ENCODE data around the gene C2CD4D.
A peak's percentile ranks its signal among the peaks of the same experiment; 100 is the strongest.

Gene C2CD4D

GRCh38 chr1:151837884-151838221, 1.8 kb downstream of the C2CD4D start:
- peaks cover 3% of the 10 kb centered on the region for H3K9me3 Mint-ChIP-seq
- TF ChIP-seq CTCF (IDR thresholded peaks at IDR 0.05; ENCODE audit: unreplicated experiment in 3 of 3): no peak
- H3K4me3 Mint-ChIP-seq: peak overlapping the region; percentile 78 to 82 (median 82)
- H3K27ac Mint-ChIP-seq: no peak overlapping the region
- H3K27me3 Mint-ChIP-seq (ENCODE audit: low read depth): peaks cover 78% of the 10 kb centered on the region
- no peaks in the 10 kb centered on the region for H3K36me3 Mint-ChIP-seq (ENCODE audit: low read depth)
- peaks cover 24% of the 10 kb centered on the region for H3K4me1 Mint-ChIP-seq

GRCh38 chr1:151837197-151837596, 2.4 kb downstream of the C2CD4D start:
- Mint-ChIP-seq H3K4me3 (peak overlapping the region; percentile 78 to 82 (median 82)), H3K36me3 (ENCODE audit: low read depth) (no peaks in the 10 kb centered on the region), H3K9me3 (peaks cover 3% of the 10 kb centered on the region), H3K27ac (no peak overlapping the region), H3K27me3 (ENCODE audit: low read depth) (peaks cover 72% of the 10 kb centered on the region), H3K4me1 (peaks cover 25% of the 10 kb centered on the region)
- TF ChIP-seq CTCF (IDR thresholded peaks at IDR 0.05; ENCODE audit: unreplicated experiment in 3 of 3): no peak

GRCh38 chr1:151835596-151835995, 4.0 kb downstream of the C2CD4D start:
- TF ChIP-seq CTCF (IDR thresholded peaks at IDR 0.05; ENCODE audit: unreplicated experiment in 3 of 3): no peak
- Mint-ChIP-seq H3K9me3 (peaks cover 3% of the 10 kb centered on the region), H3K36me3 (ENCODE audit: low read depth) (no peaks in the 10 kb centered on the region), H3K27ac (no peak overlapping the region), H3K4me1 (peaks cover 25% of the 10 kb centered on the region), H3K27me3 (ENCODE audit: low read depth) (peaks cover 56% of the 10 kb centered on the region), H3K4me3 (no peak overlapping the region)

GRCh38 chr1:151834239-151834638, 5.4 kb downstream of the C2CD4D start:
- Mint-ChIP-seq H3K27ac (no peak overlapping the region), H3K36me3 (ENCODE audit: low read depth) (no peaks in the 10 kb centered on the region), H3K9me3 (peaks cover 3% of the 10 kb centered on the region)

GRCh38 chr1:151833172-151833900, 6.3 kb downstream of the C2CD4D start:
- TF ChIP-seq CTCF (IDR thresholded peaks at IDR 0.05; ENCODE audit: unreplicated experiment in 3 of 3): no peak
- H3K4me3 Mint-ChIP-seq: no peak overlapping the region
- H3K36me3 Mint-ChIP-seq (ENCODE audit: low read depth): no peaks in the 10 kb centered on the region
- peaks cover 3% of the 10 kb centered on the region for H3K9me3 Mint-ChIP-seq
- H3K27me3 Mint-ChIP-seq (ENCODE audit: low read depth): peaks cover 42% of the 10 kb centered on the region
- no peak overlapping the region for H3K27ac Mint-ChIP-seq
- H3K4me1 Mint-ChIP-seq: peaks cover 38% of the 10 kb centered on the region

More at GRCh38 chr1:151834239-151834638, 5.4 kb downstream of the C2CD4D start:
- no peak for TF ChIP-seq CTCF (IDR thresholded peaks at IDR 0.05; ENCODE audit: unreplicated experiment in 3 of 3)
- Mint-ChIP-seq H3K27me3 (ENCODE audit: low read depth) (peaks cover 48% of the 10 kb centered on the region), H3K4me3 (no peak overlapping the region), H3K4me1 (peaks cover 32% of the 10 kb centered on the region)

Data from nephron (organoid).